Upper lobe of left lung (tissue), 4 donors: Measurements from ENCODE around the gene RFX2.

Experiments used
- POLR2A ChIP-seq, 4 donors: fragments of 450-650 bp; IDR thresholded peaks; one replicate each; pipeline ENCODE4 v1.5.1; 2016 to 2017; ENCODE audit warnings: antibody characterized with exemption in 4 of 4, mild to moderate bottlenecking in 2 of 4
- POLR2AphosphoS5 ChIP-seq, 2 donors: sonication (generic); formaldehyde crosslinking; IDR thresholded peaks; one replicate each; pipeline ENCODE4 v1.5.1; 2017; ENCODE audit warnings: antibody characterized with exemption in 2 of 2
- TF ChIP-seq, protein P1 (sequence below), 6 experiments: fragments of 450-650 bp in 4 of 6; fragments of 200-600 bp in 2 of 6; sonication (generic) in 2 of 6; IDR thresholded peaks; one replicate each; pipeline ENCODE4 v1.5.1; 2016 to 2019; ENCODE audit warnings: antibody characterized with exemption in 6 of 6

DNA sequence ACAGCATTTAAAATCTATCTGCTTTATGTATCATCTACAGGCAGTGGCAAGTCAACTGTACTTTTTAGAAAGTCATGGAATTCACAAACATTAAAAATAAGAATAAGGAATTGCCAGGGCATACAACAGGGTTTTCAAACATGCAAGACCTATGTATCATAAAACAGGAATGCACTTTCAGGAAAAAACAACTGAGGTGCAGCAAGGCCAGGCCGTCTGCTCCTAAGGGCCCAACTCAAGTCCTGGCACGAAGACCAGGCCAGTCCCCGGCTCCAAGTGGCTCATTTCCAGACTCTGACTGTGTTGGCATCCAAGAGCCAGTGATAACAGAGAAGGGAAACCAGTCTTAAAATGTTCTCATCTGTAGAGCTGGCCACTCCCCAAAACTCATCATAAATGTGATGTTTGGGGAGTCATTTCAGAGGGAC lies 7.1 kb downstream of the RFX2 start:
- TF ChIP-seq, protein P1, sequence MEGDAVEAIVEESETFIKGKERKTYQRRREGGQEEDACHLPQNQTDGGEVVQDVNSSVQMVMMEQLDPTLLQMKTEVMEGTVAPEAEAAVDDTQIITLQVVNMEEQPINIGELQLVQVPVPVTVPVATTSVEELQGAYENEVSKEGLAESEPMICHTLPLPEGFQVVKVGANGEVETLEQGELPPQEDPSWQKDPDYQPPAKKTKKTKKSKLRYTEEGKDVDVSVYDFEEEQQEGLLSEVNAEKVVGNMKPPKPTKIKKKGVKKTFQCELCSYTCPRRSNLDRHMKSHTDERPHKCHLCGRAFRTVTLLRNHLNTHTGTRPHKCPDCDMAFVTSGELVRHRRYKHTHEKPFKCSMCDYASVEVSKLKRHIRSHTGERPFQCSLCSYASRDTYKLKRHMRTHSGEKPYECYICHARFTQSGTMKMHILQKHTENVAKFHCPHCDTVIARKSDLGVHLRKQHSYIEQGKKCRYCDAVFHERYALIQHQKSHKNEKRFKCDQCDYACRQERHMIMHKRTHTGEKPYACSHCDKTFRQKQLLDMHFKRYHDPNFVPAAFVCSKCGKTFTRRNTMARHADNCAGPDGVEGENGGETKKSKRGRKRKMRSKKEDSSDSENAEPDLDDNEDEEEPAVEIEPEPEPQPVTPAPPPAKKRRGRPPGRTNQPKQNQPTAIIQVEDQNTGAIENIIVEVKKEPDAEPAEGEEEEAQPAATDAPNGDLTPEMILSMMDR (IDR thresholded peaks at IDR 0.05) = no peak
- TF ChIP-seq POLR2AphosphoS5 (IDR thresholded peaks at IDR 0.05) (peak in 1 of 2 donors; percentile 66), POLR2A (IDR thresholded peaks at IDR 0.05) (no peak)
